Measurements from ENCODE around the gene CKS1B.

CKS1B gene

DNA sequence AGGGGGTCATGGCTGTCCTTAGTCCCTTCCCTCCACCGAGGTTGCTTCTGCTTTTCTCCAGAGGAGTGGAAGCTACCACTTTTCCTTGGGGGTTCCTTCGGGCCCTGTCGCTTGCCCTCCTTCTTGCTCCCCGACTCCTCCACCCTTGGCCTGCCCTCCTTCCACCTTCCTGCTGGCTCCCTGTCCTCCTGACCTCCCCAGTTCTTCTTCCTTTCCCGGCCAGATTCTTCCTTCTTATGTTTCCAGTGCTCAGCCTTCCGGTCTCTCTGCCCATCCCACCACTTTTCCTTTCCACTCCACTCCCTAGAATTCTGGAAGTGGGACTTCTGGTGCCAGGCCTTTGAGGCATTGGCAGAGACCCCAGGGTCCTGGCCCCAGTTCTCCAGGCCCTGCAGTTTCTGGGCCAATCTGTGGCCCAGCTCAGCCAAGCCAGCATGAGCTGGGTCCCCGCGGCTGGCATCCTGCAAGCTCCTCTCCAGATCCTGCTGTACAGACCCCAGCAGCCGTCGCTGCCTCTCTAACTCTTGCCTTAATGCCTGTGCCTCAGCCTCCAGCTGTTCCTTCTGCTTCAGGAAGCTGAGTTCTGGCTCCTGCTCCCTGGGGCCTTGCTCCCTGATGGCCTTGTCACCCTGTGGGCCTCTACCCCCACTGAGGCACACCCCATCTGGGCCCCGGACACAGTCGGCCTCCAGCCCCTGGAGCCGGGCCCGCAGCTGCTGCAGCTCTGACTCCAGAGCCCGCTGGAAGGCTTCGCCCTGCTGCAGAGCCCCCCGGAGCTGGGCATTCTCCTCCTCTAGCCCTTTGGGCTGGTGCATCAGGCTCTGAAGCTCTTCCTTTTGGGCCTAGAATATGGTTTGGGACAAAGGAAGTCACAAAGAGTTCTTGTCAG is 28.3 kb upstream of the CKS1B start:
- no peak for DNase-seq

GRCh38 chr1:154948079-154948478 is 26.4 kb upstream of the CKS1B start:
- DNase-seq = no peak

- peak in 3 of 4 experiments; percentile 27 to 32 (median 31) for DNase-seq
Observed at GRCh38 chr1:154951901-154952657, 22.4 kb upstream of the CKS1B start.

DNA sequence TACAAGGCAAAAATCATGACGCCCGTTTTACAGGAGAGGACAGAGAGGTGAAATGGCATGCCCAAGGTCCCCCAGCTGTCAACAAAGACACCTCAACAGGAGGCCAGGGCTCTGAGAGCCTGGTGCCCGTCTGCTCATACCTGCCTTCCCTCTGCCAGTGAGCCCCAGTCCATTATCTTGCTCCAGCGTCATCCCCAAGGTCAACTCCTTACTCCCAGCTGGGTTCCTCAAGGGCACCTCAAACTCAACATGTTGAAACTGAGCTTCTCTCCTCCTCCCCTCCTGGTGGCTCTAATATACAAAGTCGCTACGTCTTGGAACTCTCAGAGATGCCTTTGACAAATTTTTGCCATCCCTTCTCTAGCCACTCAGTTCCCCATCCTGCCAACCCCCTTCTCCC is 21.8 kb upstream of the CKS1B start:
- DNase-seq = no peak

GRCh38 chr1:154953611-154954038 is 20.9 kb upstream of the CKS1B start:
- no peak for DNase-seq

- no peak for DNase-seq
Observed at GRCh38 chr1:154954541-154954940, 19.9 kb upstream of the CKS1B start.

DNA sequence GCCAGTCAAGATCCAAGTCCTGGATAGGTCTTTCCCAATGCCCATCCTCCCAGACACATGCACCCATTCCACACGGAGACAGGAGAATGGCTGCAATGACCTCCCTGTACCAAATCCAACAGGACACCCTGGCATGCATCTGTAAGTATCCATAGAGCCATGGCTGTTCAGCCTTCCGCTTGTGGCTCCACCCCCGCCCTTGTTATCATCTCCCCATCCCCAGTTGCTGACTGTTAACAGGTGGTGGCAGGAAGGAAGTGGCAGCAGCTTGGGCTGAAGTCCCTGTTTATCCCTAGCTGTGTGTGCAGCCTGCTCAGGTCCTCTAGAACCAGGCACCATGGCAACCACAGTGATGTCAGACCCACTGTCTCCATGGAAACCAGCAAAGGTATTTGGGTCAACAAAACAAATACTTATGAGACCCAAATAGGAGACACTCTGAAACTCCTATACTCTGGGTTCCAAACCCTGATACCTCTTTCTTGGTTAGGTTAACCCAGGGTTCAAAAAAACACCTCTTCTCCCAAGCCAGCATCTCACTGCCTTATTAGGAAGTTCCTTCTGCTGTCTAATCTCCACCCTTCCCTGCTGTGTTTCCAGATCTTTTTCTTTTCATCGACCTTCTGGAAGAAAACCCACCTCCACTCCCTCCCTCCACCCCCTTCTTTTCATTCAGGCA is 19.3 kb upstream of the CKS1B start:
- peak; percentile 28 to 83 (median 68) for DNase-seq

- DNase-seq = peak; percentile 43 to 63 (median 50)
Observed at GRCh38 chr1:154955718-154956543, 18.6 kb upstream of the CKS1B start, which contains the start of gene PBXIP1. Gene PBXIP1 (minus strand): TSS chr1:154956099. CDS start chr1:154953721, 2,378 bp downstream.

DNA sequence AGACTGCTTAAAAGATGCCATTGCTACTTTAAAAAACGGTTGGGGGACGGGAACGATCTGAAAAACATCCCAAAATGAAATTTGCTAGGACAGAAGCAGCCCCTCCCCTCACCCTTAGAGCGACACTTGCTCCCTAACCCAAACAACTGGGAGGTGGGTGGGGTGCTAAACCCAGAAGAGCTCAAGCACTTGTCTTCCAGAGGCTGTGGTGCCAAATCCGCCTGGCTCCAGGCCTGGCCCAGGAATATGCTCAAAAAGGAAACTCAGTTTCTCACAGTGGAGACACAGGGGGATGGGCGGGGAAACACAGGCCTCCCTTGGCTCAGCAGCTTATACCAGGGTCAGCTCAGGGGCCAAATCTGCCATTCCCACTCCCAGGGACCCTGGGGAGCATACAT is 17.9 kb upstream of the CKS1B start:
- no peak for DNase-seq

- DNase-seq = no peak
Observed at GRCh38 chr1:154957091-154957657, 17.3 kb upstream of the CKS1B start.

DNA sequence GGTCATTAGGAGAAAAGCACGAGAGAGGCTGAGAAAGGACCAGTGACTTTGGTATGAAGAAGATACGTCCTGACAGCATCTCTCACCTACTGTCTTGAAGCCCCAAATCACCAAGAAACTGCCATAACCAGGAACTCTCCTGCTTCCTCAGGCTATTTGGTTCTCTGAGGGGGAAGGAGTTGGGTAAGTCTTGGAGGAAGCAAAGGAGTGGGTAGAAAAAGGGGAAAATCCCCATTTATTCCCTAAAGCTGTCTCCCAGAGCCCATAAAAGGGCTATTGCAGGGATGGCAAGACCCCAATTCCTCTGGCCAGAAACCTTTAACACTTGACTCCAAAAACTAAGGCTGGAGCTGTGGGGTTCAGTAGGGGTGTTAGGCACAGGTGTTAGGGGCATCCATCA is 16.4 kb upstream of the CKS1B start:
- DNase-seq = no peak

DNA sequence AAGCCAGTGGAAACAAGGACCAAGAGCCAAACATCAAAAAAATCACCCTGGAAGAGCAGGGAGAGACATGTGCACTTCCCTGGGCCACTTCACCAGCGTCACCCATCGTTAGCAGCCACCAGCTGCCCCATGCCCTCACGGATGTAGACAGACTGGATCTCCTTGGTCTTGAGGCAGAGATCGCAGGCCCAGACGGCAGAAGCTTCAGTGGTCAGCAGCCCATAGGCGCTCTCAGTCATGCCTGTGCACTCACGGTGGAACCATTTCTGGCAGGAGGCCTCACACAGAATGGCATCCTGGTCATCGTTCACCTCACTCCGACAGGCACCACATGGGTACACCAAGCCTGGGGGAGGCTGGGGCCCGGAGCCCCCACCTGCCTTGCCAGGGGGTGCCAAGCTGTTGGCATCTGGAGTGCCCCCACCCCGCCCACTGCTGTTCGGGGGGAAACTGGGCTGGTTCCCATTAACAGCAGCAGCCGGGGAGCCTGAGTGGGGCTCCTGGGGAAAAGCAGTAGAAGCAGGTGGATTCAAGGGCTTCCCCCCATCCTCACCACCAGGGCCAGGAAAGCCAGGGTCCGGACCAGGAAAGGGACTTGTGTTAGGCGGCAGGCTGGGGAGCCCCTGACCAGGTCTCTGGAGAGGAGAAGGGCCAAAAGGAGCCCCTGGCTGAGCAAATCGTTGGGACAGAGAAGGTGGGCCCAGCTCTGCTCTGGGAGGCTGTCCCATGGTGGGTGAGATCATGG is 15.6 kb upstream of the CKS1B start:
- no peak for DNase-seq

DNA sequence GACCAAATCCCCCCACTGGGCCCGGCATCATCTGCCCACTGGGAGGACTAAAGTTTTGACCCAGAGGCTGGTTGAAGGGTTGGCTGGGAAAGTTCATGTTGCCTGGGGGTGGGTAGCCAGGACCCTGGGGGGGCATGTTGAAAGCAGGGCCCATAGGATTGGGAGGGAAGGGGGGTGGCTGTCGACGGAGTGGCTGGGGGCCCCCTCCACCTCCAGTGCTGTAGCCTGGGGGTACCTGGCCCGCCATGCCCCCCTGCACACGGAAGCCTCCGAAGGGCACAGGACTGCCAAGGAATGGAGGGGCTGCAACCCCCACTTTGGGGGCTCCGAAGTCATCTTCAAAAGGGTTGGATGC is 15.1 kb upstream of the CKS1B start:
- DNase-seq = no peak

- no peak for DNase-seq
Observed at GRCh38 chr1:154960446-154961136, 13.9 kb upstream of the CKS1B start.

DNA sequence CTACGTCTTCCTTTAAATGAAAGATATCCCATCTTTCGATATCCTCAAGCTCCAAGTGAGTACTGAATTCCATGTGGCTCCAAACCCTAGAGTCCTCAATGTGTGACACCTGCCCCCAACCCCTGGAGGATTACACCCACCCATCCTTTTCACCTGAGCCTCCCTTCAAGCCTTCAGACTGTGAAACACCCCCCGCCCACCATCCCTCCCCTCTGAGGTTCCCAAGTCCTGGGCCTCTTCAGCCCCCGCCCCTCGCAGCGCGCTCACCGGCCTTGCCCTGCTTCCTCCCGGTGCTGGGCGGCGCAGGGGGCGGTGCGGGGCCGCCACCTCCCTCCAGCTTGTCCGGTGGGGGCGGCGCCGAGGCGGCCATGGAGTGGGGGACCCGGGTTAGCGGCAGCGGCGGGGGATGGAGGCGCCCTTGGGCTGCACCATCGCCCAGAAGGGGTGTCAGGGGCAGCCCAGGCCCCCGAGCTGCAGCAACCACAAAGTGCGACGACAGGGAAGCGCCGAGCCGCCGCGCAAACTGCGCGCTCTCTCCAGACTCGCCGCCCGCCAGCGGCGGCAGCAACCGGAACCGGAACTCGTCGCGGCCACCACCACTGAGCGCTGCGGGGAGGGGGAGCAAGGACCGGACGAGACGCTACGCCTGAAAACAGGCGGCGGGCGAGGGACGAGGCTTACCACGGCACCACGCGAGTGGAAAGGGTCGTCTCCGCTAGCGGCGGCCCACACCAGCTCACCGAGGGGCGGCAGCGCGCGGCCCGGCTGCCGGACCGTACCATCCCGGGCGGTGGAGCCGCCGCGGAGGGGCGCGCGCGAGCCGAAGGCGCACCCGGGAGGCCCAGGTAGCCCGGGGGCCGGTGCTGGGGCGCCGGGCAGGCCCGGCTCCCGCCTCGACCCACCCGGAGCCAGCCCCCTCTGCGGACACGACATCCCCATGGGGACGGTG is 13.0 kb upstream of the CKS1B start, which contains the start of gene PYGO2:
PYGO2 (minus strand) TSS at position 576 of the 949 bp plus-strand sequence; CDS start at position 370, 206 bp downstream.
- DNase-seq = peak; percentile 67 to 72 (median 70)

GRCh38 chr1:154962156-154962749 is 12.2 kb upstream of the CKS1B start:
- no peak for DNase-seq

GRCh38 chr1:154962795-154963330 is 11.6 kb upstream of the CKS1B start:
- no peak for DNase-seq

GRCh38 chr1:154963643-154964042 is 10.8 kb upstream of the CKS1B start:
- no peak for DNase-seq

- no peak for DNase-seq
Observed at GRCh38 chr1:154964359-154964758, 10.1 kb upstream of the CKS1B start.
